ENCODE results near the gene AHRR. TPM values are rescaled to one million over a fixed set of nuclear protein-coding genes. Genes with fewer than 3 reads are reported as not detected.

AHRR gene
- total RNA-seq, 6 experiments from 2014 or later: 0.06 to 0.81 (median 0.43) TPM

GRCh38 chr5:455806-456205 is 134.3 kb downstream of the AHRR start:
- H3K4me1 ChIP-seq: no peaks in the 10 kb centered on the region
- peaks cover 0 to 64% (median 10%) of the 10 kb centered on the region in 4 donors for H3K36me3 ChIP-seq
- 85% methylated on average over 11 of the region's 11 CpGs for whole genome bisulfite sequencing (ENCODE audit: insufficient coverage, low coverage, low lambda C conversion rate, missing lambda C conversion rate)
- no peak overlapping the region for H3K27ac ChIP-seq
- no peak overlapping the region for H3K4me3 ChIP-seq
- DNase-seq (no peak), ATAC-seq (no peak)
- no peak for TF ChIP-seq CTCF (IDR thresholded peaks at IDR 0.05)
- TF ChIP-seq POLR2A (IDR thresholded peaks at IDR 0.05): no peak
- intact Hi-C loops (cut with DNase I): no loop called here
- no peaks in the 10 kb centered on the region for H3K9me3 ChIP-seq
- H3K27me3 ChIP-seq: no peaks in the 10 kb centered on the region

- no peaks in the 10 kb centered on the region for H3K4me1 ChIP-seq
- peak in 2 of 3 donors; percentile 35 to 37 for DNase-seq
- WGBS (ENCODE audit: insufficient coverage, low coverage, low lambda C conversion rate, missing lambda C conversion rate): 81% methylated on average over 11 of the region's 28 CpGs
- no peak overlapping the region for H3K4me3 ChIP-seq
- H3K27ac ChIP-seq: no peak overlapping the region
- H3K9me3 ChIP-seq: no peaks in the 10 kb centered on the region
- no peak for TF ChIP-seq CTCF (IDR thresholded peaks at IDR 0.05)
- no peak for TF ChIP-seq POLR2A (IDR thresholded peaks at IDR 0.05)
- no peaks in the 10 kb centered on the region for H3K27me3 ChIP-seq
- H3K36me3 ChIP-seq: peaks cover 0 to 59% (median 10%) of the 10 kb centered on the region in 4 donors
- intact Hi-C loops (cut with DNase I): no loop called here
- peak in 1 of 4 donors; percentile 8 for ATAC-seq
These were observed 135.1 kb downstream of the AHRR start for GRCh38 chr5:456351-457194.

- DNase-seq (peak in 2 of 3 donors; percentile 28 to 36), ATAC-seq (no peak)
- no peaks in the 10 kb centered on the region for H3K27me3 ChIP-seq
- no peaks in the 10 kb centered on the region for H3K9me3 ChIP-seq
- no peak overlapping the region for H3K27ac ChIP-seq
- 92% methylated on average over 6 of the region's 19 CpGs for WGBS (ENCODE audit: insufficient coverage, low coverage, low lambda C conversion rate, missing lambda C conversion rate)
- no peaks in the 10 kb centered on the region for H3K4me1 ChIP-seq
- H3K36me3 ChIP-seq: peaks cover 0 to 67% (median 14%) of the 10 kb centered on the region in 4 donors
- intact Hi-C loops (cut with DNase I): no loop called here
- TF ChIP-seq POLR2A (IDR thresholded peaks at IDR 0.05) (no peak), CTCF (IDR thresholded peaks at IDR 0.05) (no peak)
- no peak overlapping the region for H3K4me3 ChIP-seq
These were observed 135.9 kb downstream of the AHRR start for GRCh38 chr5:457195-457961.

- ATAC-seq (peak in 1 of 4 donors; percentile 51), DNase-seq (peak in 2 of 3 donors; percentile 16 to 22)
- peaks cover 0 to 69% (median 13%) of the 10 kb centered on the region in 4 donors for H3K36me3 ChIP-seq
- H3K27me3 ChIP-seq: no peaks in the 10 kb centered on the region
- 77% methylated on average over 10 of the region's 17 CpGs for WGBS (ENCODE audit: insufficient coverage, low coverage, low lambda C conversion rate, missing lambda C conversion rate)
- no peak overlapping the region for H3K4me3 ChIP-seq
- H3K4me1 ChIP-seq: no peaks in the 10 kb centered on the region
- intact Hi-C loops (cut with DNase I): no loop called here
- H3K9me3 ChIP-seq: no peaks in the 10 kb centered on the region
- no peak for TF ChIP-seq CTCF (IDR thresholded peaks at IDR 0.05)
- TF ChIP-seq POLR2A (IDR thresholded peaks at IDR 0.05): no peak
- H3K27ac ChIP-seq: no peak overlapping the region
These were observed 137.2 kb downstream of the AHRR start for GRCh38 chr5:458547-459353.
